ENCODE results near the gene CRIP3. TPM values are rescaled to one million over a fixed set of nuclear protein-coding genes. Genes with fewer than 3 reads are reported as not detected.

CRIP3 gene
- total RNA-seq, 4 donors from 2014 or later = not detected

DNA sequence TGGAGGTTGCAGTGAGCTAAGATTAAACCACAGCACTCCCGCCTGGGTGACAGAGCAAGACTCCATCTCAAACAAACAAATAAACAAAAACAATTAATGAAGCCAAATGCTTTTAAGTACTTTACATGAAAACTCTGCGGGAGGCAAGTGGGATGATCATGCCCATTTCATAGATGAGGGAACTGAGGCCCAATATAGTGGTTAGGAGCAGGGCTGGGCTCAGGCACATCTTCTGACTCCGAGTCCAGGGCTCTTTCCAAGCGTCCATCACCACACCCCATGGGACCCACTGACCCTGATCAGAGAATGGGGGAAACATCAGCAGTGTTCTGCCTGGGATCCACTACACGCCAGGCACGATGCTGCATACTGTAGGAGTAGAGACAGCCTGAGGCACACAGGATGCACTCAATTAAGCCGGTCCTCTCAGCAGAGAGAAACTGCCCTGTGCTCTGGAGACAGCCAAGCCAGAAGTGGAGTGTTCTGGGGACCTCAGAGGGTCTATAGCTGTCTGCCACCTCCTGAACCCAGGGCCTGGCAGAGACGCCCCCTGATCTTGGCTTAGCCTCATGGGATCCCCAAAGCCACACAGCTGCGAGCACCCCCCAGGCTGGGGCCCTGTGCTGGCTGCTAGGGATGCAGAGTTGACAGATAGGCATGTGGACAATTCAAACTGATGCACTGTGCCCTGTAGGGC is 51.8 kb downstream of the CRIP3 start:
- TF ChIP-seq POLR2A (IDR thresholded peaks at IDR 0.05; ENCODE audit: low read depth) = no peak
- no peak for TF ChIP-seq EP300 (IDR thresholded peaks at IDR 0.05)
- TF ChIP-seq, protein P1, sequence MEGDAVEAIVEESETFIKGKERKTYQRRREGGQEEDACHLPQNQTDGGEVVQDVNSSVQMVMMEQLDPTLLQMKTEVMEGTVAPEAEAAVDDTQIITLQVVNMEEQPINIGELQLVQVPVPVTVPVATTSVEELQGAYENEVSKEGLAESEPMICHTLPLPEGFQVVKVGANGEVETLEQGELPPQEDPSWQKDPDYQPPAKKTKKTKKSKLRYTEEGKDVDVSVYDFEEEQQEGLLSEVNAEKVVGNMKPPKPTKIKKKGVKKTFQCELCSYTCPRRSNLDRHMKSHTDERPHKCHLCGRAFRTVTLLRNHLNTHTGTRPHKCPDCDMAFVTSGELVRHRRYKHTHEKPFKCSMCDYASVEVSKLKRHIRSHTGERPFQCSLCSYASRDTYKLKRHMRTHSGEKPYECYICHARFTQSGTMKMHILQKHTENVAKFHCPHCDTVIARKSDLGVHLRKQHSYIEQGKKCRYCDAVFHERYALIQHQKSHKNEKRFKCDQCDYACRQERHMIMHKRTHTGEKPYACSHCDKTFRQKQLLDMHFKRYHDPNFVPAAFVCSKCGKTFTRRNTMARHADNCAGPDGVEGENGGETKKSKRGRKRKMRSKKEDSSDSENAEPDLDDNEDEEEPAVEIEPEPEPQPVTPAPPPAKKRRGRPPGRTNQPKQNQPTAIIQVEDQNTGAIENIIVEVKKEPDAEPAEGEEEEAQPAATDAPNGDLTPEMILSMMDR (IDR thresholded peaks at IDR 0.05) = no peak
- no peak for TF ChIP-seq POLR2AphosphoS5 (IDR thresholded peaks at IDR 0.05)
- no peak for DNase-seq (ENCODE audit: extremely low spot score)

More for the DNA sequence above, 51.8 kb downstream of the CRIP3 start:
- Histone ChIP-seq H3K4me1 (no peaks in the 10 kb centered on the region), H3K4me3 (no peak overlapping the region), H3K27ac (replicated peaks in 1 of 4) (no peak overlapping the region), H3K27me3 (peaks cover 0 to 48% (median 0%) of the 10 kb centered on the region in 4 donors), H3K36me3 (no peaks in the 10 kb centered on the region), H3K9me3 (no peaks in the 10 kb centered on the region)
- 81% methylated on average over 6 of the region's 9 CpGs for WGBS
- intact Hi-C loops (cut with DNase I) = no loop called here

Small RNAs within 50 kb of the gene (small RNA-seq; reads per million reads assigned to genes)
- gene RPL12P47 = 0 reads per million in 3 donors

Other genes starting within 250 kb of the CRIP3 start
- gene MRPL2, start 249.4 kb downstream of the CRIP3 start, total RNA-seq = 10 to 100 TPM; 25.2 to 43.6 (median 28.1) TPM
- gene KLC4, start 249.2 kb downstream of the CRIP3 start, total RNA-seq = 10 to 100 TPM; 22.9 to 37.4 (median 27.4) TPM
- 10 to 100 TPM in 1 of 4 donors, 1 to 10 TPM in 3; 6.8 to 10.8 (median 8.0) TPM for gene PTK7, start 232.5 kb downstream of the CRIP3 start, total RNA-seq
- 100 to 1,000 TPM; 111 to 183 (median 153) TPM for gene SRF, start 137.6 kb downstream of the CRIP3 start, total RNA-seq
- 10 to 100 TPM; 21.5 to 46.6 (median 33.6) TPM for gene CUL9, start 126.6 kb downstream of the CRIP3 start, total RNA-seq
- gene DNPH1, start 79.3 kb downstream of the CRIP3 start, total RNA-seq = 10 to 100 TPM; 60.5 to 70.2 (median 65.3) TPM
- gene TTBK1, start 65.3 kb downstream of the CRIP3 start, total RNA-seq = under 1 TPM; under 0.01 to 0.29 (median 0.03) TPM
- not detected for gene SLC22A7, start 10.6 kb downstream of the CRIP3 start, total RNA-seq
- 10 to 100 TPM; 11.1 to 17.3 (median 14.6) TPM for gene ZNF318, start 60.8 kb upstream of the CRIP3 start, total RNA-seq
- 10 to 100 TPM in 3 of 4 donors, 1 to 10 TPM in 1; 7.6 to 19.4 (median 12.5) TPM for gene ABCC10, start 118.7 kb upstream of the CRIP3 start, total RNA-seq
- under 1 TPM in 2 of 4 donors, not detected in 2; 0.32 to 0.33 TPM for gene DLK2, start 146.7 kb upstream of the CRIP3 start, total RNA-seq
- 10 to 100 TPM; 19.9 to 34.4 (median 26.4) TPM for gene TJAP1, start 168.7 kb upstream of the CRIP3 start, total RNA-seq
- gene LRRC73, start 201.5 kb upstream of the CRIP3 start, total RNA-seq = 1 to 10 TPM in 1 of 4 donors, under 1 TPM in 2, not detected in 1; 0.50 to 1.4 (median 0.75) TPM
- 10 to 100 TPM; 73.6 to 96.9 (median 84.9) TPM for gene YIPF3, start 208.1 kb upstream of the CRIP3 start, total RNA-seq
- gene POLR1C, start 208.3 kb upstream of the CRIP3 start, total RNA-seq = 10 to 100 TPM in 3 of 4 donors, 1 to 10 TPM in 1; 9.1 to 30.3 (median 17.6) TPM

Data from esophagus muscularis mucosa (tissue), 4 donors.